A549 treated with Hydrocortisone at 1 μM for 4 hours (cell line): ENCODE data around the gene MAGED1. TPM values are rescaled to one million over a fixed set of nuclear protein-coding genes. Genes with fewer than 3 reads are reported as not detected.

Experiments used
- total RNA-seq: library from RNA; stranded (reverse); fragments of 200-300 nt; extraction: Qiagen RNA extraction; gene quantifications from 5 replicates; pipeline ENCODE4 v1.2.3, GENCODE V29; 2022

Gene MAGED1, protein sequence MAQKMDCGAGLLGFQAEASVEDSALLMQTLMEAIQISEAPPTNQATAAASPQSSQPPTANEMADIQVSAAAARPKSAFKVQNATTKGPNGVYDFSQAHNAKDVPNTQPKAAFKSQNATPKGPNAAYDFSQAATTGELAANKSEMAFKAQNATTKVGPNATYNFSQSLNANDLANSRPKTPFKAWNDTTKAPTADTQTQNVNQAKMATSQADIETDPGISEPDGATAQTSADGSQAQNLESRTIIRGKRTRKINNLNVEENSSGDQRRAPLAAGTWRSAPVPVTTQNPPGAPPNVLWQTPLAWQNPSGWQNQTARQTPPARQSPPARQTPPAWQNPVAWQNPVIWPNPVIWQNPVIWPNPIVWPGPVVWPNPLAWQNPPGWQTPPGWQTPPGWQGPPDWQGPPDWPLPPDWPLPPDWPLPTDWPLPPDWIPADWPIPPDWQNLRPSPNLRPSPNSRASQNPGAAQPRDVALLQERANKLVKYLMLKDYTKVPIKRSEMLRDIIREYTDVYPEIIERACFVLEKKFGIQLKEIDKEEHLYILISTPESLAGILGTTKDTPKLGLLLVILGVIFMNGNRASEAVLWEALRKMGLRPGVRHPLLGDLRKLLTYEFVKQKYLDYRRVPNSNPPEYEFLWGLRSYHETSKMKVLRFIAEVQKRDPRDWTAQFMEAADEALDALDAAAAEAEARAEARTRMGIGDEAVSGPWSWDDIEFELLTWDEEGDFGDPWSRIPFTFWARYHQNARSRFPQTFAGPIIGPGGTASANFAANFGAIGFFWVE
- total RNA-seq = 67.9 to 98.1 TPM (median 83.6 TPM) in 5 replicates

GRCh38 chrX:51892921-51893745 is at the start of gene MAGED1:
Gene MAGED1, plus strand, starts transcription at chrX:51893623. Its CDS starts 682 bp downstream, at chrX:51894305.

Other genes starting within 250 kb of the MAGED1 start
- gene CENPVL2, start 210.8 kb upstream of the MAGED1 start, total RNA-seq = not detected in 5 replicates
- not detected in 5 replicates for gene CENPVL1, start 183.1 kb upstream of the MAGED1 start, total RNA-seq
- gene GSPT2, start 150.2 kb upstream of the MAGED1 start, total RNA-seq = 7.8 to 10.2 TPM (median 8.7 TPM) in 5 replicates
- gene MAGED4B, start 175.6 kb downstream of the MAGED1 start, total RNA-seq = 11.0 to 14.0 TPM (median 12.8 TPM) in 5 replicates